Hepatocyte (in vitro differentiated cells): ENCODE data around the gene IL1R1. TPM values are rescaled to one million over a fixed set of nuclear protein-coding genes. Genes with fewer than 3 reads are reported as not detected.

Experiments used
- DNase-seq: peaks from one replicate; pipeline ENCODE4 v3.0.0-alpha.2; 2016; ENCODE audit warnings: low spot score
- H2AFZ ChIP-seq: fragments of 200-600 bp; sonication (generic); 2 replicates; pipeline ENCODE4 v1.6.0; 2016; ENCODE audit warnings: antibody characterized with exemption, mild to moderate bottlenecking
- H3K27ac ChIP-seq: fragments of 200-600 bp; sonication (generic); 2 replicates; pipeline ENCODE4 v1.5.1; 2016; ENCODE audit warnings: mild to moderate bottlenecking
- H3K27me3 ChIP-seq: fragments of 200-600 bp; sonication (generic); 2 replicates; pipeline ENCODE4 v1.6.1; 2016
- H3K36me3 ChIP-seq: fragments of 200-600 bp; sonication (generic); replicated peaks from 2 replicates; pipeline ENCODE4 v1.5.1; 2016; ENCODE audit warnings: low read depth; ENCODE audit not compliant: insufficient read depth
- H3K4me1 ChIP-seq: fragments of 200-600 bp; sonication (generic); 2 replicates; pipeline ENCODE4 v1.5.1; 2016; ENCODE audit warnings: mild to moderate bottlenecking, moderate library complexity; ENCODE audit not compliant: insufficient read depth
- H3K4me2 ChIP-seq: fragments of 200-600 bp; sonication (generic); 2 replicates; pipeline ENCODE4 v1.6.0; 2016
- H3K4me3 ChIP-seq: fragments of 200-600 bp; sonication (generic); 2 replicates; pipeline ENCODE4 v1.5.1; 2016; ENCODE audit warnings: mild to moderate bottlenecking
- H3K79me2 ChIP-seq: fragments of 200-600 bp; sonication (generic); 2 replicates; pipeline ENCODE4 v1.6.0; 2017; ENCODE audit warnings: mild to moderate bottlenecking
- H3K9me2 ChIP-seq: fragments of 200-600 bp; sonication (generic); replicated peaks from 2 replicates; pipeline ENCODE4 v1.6.0; 2017; ENCODE audit warnings: mild to moderate bottlenecking; ENCODE audit not compliant: insufficient read depth
- H3K9me3 ChIP-seq: fragments of 200-600 bp; sonication (generic); 2 replicates; pipeline ENCODE4 v1.5.1; 2016; ENCODE audit warnings: low read depth, mild to moderate bottlenecking
- H4K20me1 ChIP-seq: fragments of 200-600 bp; sonication (generic); 2 replicates; pipeline ENCODE4 v1.6.0; 2016; ENCODE audit warnings: mild to moderate bottlenecking; ENCODE audit not compliant: insufficient read depth, poor library complexity, severe bottlenecking
- CTCF ChIP-seq: fragments of 200-600 bp; sonication (generic); IDR thresholded peaks from 2 replicates; pipeline ENCODE4 v1.5.1; 2016; ENCODE audit warnings: antibody characterized with exemption, mild to moderate bottlenecking; ENCODE audit not compliant: poor library complexity
- EZH2 ChIP-seq: fragments of 200-600 bp; sonication (generic); IDR thresholded peaks from 2 replicates; pipeline ENCODE4 v1.6.1; 2016; ENCODE audit warnings: antibody characterized with exemption, mild to moderate bottlenecking, borderline replicate concordance
- EZH2phosphoT487 ChIP-seq: fragments of 200-600 bp; sonication (generic); IDR thresholded peaks from one replicate; pipeline ENCODE4 v1.6.1; 2018; ENCODE audit warnings: antibody characterized with exemption, mild to moderate bottlenecking, low read depth, moderate library complexity; ENCODE audit not compliant: unreplicated experiment, severe bottlenecking
- WGBS: methylation state at CpG from one replicate; pipeline ENCODE4 v1.1.6; 2016; ENCODE audit warnings: low lambda C conversion rate; ENCODE audit errors: missing lambda C conversion rate; 5-methylcytosine and 5-hydroxymethylcytosine counted together
- polyA plus RNA-seq: library from polyadenylated mRNA; unstranded; fragments of >200 nt; fragmentation: Nextera tagmentation; extraction: Ambion mirVana; gene quantifications from 2 replicates; pipeline ENCODE4 v1.2.1, GENCODE V29; 2016
- total RNA-seq: library from RNA; depleted of rRNA; stranded (reverse); fragments of >200 nt; gene quantifications from 2 replicates; pipeline ENCODE4 v1.2.3, GENCODE V29; 2014

The IL1R1 gene
- total and polyA plus RNA-seq, 2 experiments from 2014 or later: 49.6 to 72.8 TPM

GRCh38 chr2:102116630-102117471 lies 25.7 kb upstream of the IL1R1 start:
- no peak for DNase-seq
- Histone ChIP-seq H3K4me1 (peaks cover 14% of the 10 kb centered on the region), H3K79me2 (peaks cover 13% of the 10 kb centered on the region), H3K4me3 (no peak overlapping the region), H3K27ac (peak overlapping the region; percentile 46), H3K9me3 (no peaks in the 10 kb centered on the region), H2AFZ (no peak overlapping the region), H3K4me2 (no peak overlapping the region), H3K36me3 (no peaks in the 10 kb centered on the region), H4K20me1 (no peaks in the 10 kb centered on the region), H3K27me3 (no peaks in the 10 kb centered on the region), H3K9me2 (no peaks in the 10 kb centered on the region)
- 83% methylated on average over 8 of the region's 8 CpGs for WGBS
- TF ChIP-seq EZH2phosphoT487 (no peak), EZH2 (no peak), CTCF (no peak)

- no peaks in the 10 kb centered on the region for H4K20me1 ChIP-seq
- H3K79me2 ChIP-seq: peaks cover 13% of the 10 kb centered on the region
- H3K27me3 ChIP-seq: no peaks in the 10 kb centered on the region
- DNase-seq: no peak
- H3K9me3 ChIP-seq: no peaks in the 10 kb centered on the region
- peak overlapping the region; percentile 46 for H3K27ac ChIP-seq
- no peaks in the 10 kb centered on the region for H3K9me2 ChIP-seq
- no peak overlapping the region for H3K4me3 ChIP-seq
- no peak overlapping the region for H3K4me2 ChIP-seq
- TF ChIP-seq EZH2phosphoT487 (no peak), EZH2 (no peak), CTCF (no peak)
- WGBS: 64% methylated on average over 6 of the region's 6 CpGs
- H2AFZ ChIP-seq: no peak overlapping the region
- H3K36me3 ChIP-seq: no peaks in the 10 kb centered on the region
- H3K4me1 ChIP-seq: peaks cover 14% of the 10 kb centered on the region
These were observed 25.1 kb upstream of the IL1R1 start for GRCh38 chr2:102117472-102117858.

- H3K4me1 ChIP-seq: peaks cover 12% of the 10 kb centered on the region
- H2AFZ ChIP-seq: no peak overlapping the region
- no peak overlapping the region for H3K4me3 ChIP-seq
- peaks cover 13% of the 10 kb centered on the region for H3K79me2 ChIP-seq
- TF ChIP-seq CTCF (no peak), EZH2phosphoT487 (no peak), EZH2 (no peak)
- H3K4me2 ChIP-seq: no peak overlapping the region
- peak overlapping the region; percentile 15 for H3K27ac ChIP-seq
- H3K9me3 ChIP-seq: no peaks in the 10 kb centered on the region
- 100% methylated on average over 1 of the region's 1 CpG for WGBS
- DNase-seq: no peak
- H3K27me3 ChIP-seq: no peaks in the 10 kb centered on the region
- no peaks in the 10 kb centered on the region for H3K36me3 ChIP-seq
- H3K9me2 ChIP-seq: no peaks in the 10 kb centered on the region
- H4K20me1 ChIP-seq: no peaks in the 10 kb centered on the region
These were observed 23.3 kb upstream of the IL1R1 start for GRCh38 chr2:102119255-102119654.
